Measurements from ENCODE around the gene PAAF1.
A peak's percentile ranks its signal among the peaks of the same experiment; 100 is the strongest.
"Not testable (repeated sequence)": the region's sequence is repeated elsewhere in the genome, so short reads cannot be mapped to it uniquely, and the experiment has no call there.

Gene PAAF1, protein sequence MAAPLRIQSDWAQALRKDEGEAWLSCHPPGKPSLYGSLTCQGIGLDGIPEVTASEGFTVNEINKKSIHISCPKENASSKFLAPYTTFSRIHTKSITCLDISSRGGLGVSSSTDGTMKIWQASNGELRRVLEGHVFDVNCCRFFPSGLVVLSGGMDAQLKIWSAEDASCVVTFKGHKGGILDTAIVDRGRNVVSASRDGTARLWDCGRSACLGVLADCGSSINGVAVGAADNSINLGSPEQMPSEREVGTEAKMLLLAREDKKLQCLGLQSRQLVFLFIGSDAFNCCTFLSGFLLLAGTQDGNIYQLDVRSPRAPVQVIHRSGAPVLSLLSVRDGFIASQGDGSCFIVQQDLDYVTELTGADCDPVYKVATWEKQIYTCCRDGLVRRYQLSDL

DNA sequence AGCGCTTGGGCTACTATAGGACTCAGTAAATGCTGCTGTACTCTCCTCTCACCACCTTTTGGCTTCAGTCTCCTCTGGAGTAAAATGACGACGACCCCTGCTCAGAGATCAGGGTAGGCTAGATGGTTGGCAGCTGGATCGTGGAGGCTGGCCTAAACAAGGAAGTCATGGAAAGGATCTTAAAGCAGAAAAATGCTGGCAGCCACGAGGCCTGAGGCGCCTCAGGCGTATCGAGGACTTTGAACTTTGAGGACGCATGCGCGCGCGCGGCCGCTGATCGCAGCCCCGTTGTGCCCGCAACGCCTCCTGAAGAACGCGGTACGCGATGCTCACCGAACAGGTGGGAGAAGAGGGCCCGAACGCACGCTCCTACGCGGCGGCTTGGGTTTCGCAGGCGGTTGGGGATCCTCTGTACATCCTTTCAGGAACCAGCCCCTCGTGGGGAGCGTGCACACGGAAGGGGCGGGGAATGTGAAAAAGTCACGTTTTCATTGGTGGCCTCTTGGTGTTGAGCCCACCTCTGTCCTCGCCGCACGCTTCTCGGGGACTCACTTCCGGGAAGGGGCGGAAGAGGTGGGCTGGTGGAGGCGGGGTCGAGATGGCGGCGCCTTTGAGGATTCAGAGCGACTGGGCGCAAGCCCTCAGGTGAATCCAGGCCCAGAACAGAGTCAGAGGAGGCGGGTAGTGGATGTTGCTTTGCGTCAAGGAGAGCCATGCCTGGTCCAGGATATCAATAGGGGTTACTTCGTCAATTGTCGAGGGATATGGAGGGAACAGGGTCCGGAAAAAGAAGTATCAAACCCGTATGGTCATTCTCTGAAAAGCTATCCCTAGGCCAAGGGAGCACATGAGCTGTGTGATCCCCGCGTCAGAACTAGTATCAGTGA, at the start of gene PAAF1, which contains the start of gene COA4:
TSS of gene PAAF1 (plus strand) at position 576 of the 887 bp plus-strand sequence. CDS start at position 599, 23 bp downstream.
TSS of gene COA4 (minus strand) at position 423 of the 887 bp plus-strand sequence. CDS start 3,468 bp downstream, outside the sequence.
- DNase-seq = peak; percentile 100

DNA sequence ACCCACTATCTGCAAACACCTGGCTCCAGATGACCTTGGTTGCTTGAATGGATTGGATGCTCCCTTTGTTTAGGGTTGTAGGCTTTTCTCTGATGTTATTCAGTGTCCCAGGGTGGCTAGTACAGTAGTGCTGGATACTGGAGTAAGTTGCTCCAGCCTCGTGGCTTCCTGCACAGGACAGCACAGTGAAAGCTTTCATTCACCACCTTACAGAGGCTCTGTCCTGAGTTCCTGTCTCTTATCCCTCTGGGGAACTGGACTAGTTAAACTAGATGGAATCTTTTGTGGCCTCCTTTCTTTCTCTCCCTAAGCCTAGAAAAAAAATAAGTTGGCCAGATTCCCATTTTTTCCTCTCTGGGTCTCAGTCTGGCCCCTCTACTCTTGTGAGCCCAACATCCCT, 46.5 kb upstream of the PAAF1 start:
- no peak for DNase-seq

DNA sequence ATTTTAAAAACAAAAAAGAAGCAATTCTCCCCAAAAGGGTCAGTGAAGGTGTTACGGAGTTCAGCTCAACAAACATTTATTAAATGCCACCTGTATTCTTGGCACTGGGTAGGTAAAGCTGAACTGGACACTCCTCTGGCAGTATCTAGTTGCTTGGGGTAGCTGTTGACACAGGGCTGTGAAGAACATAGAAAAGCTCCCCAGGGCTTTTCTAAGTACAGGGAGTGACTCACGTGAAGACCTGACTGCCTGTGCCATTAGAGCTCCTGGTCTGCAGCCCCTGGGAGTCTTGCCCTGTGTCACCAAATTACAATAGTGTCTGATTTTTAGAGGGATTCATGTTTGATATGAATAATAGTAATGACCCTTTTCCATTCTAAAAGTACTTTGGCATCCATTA, 43.7 kb upstream of the PAAF1 start:
- DNase-seq = peak; percentile 83

DNA sequence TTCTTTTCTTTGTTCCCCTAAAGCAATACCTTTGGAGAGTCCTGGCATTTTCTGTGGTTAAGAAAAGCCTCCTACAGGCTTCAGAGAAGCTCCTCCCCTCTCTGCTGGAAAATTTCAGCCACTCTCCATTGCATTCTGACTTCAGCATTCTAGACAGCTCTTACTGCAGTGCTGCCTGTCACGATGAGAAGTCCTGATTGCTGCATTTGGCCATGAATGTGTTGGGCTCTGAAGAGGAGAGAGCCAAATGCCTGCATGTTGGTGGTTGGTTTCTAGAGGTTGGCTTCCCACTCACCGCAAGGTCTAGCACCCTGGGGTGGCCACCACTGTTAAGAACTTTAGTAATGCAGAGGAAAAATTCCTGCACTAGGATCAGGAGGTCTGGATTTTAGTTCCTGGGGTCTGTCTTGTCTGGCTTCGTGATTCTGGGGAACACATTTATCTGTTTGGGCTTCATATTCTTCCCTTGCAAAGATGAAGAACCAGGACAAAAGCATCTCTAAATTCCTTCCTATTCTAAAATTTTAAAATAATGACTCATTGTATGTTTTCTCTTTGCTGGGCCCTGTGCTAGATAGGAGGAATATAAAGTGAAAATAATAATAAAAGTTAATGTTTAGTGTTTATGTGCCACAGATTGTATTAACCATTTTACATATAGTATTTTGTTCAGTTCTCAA, 38.2 kb upstream of the PAAF1 start:
- no peak for DNase-seq

DNA sequence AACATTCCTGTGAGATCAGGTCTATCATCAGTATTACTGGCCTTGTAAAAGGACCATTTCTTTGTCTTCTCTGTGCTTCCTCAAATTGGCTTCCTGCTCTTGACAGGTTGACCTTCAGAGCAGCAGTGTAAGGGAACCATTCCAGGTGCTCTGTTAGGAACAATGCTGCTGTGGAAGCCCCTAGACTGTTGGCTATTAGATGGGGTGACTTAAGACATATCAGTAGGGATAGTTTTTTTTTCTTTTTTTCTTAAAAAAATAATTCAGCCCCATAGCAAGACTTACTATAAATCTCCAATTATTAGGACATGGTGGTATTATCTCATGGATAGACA, 37.7 kb upstream of the PAAF1 start:
- no peak for DNase-seq

DNA sequence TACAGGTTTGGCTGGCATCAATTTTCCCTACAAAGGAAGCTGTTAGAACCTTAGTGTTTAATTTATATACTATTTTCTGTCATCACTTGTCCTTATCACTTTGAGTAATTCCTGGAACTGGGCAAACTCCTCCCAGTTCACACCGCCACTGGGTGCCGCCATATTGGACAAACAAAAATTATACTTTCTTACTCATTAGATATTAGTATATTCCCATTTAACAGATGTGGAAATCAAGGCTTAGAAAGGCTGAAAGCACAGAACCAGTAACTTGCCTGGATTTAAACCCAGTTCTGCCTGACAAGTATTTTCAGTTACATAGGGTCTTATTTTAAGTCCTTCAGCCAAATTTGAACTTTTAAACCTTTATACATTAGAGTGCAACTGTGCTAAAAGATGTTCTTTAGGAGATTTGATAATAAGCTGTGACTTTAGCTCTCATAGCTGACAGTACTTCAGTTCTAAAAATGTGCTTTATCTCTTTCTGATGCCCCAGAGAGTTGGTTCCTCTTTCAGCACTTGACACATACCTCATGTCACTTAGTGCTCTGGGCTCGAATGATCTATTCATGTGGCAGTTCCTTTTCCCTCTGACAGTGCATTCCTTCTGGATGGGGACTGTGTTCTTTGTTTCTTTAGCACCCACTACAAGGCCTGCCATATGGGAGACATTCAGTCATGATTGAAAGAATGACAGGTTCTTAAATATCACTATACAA, 25.6 kb upstream of the PAAF1 start:
- no peak for DNase-seq

DNA sequence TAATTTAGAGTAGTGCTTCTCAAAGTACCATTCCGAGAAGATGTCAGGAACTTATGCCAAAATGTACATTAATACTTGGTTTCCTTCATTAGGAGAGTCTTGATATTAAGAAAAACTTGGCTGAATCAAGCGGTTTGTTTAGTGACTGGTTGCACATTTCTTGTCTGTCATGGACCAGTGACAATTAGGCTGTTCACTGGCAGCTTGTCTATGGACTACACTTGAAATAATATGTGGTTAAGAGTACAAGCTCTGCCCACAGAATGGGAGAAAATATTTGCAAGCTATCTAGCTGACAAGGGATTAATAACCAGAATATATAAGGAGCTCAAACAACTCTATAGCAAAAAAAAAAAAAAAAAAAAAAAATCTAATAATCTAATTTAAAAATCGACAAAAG, 24.8 kb upstream of the PAAF1 start:
- no peak for DNase-seq

DNA sequence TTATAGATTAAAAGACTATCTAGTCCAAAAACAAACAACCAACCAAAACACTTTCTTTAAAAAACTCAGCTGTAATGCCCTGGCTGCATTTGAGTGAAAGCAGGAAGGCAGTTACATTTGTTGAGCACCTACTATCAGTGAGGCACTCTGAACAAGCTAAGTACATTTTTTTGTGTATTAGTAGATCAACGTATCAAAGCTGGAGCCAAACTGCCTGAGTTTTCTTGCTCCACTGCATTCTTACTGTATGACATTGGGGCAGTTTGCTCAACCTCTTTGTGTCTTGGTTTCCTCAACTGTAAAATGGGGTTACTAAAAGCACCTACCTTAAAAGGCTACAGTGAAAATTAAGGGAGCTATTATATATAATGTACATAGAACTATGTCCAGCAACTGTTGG, 22.1 kb upstream of the PAAF1 start:
- no peak for DNase-seq

DNA sequence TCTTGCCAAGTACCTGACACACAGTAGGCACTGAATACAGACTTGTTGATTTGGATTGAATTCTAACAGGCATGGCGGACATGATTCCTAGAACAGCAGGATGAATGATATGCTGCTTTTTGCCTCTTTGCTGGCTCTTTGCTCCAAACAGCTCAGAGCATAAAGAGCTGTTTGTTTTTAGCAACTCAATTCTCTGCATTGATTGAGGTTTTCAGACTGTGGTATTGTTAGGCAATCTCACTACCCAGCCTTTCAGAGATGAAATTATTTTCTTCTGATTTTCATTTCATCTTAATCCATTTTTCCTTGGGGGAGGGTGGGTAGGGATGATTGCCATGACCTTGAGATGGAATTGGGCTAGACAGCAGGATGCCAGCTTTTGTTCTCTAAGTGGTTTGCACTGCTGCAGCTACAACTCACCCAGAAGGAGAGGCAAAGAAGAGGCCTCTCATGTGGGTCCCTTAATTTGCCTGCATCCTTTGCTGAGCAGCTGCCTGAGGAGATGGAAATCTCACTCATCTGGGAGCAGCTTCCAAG, 20.7 kb upstream of the PAAF1 start:
- DNase-seq = peak; percentile 53

DNA sequence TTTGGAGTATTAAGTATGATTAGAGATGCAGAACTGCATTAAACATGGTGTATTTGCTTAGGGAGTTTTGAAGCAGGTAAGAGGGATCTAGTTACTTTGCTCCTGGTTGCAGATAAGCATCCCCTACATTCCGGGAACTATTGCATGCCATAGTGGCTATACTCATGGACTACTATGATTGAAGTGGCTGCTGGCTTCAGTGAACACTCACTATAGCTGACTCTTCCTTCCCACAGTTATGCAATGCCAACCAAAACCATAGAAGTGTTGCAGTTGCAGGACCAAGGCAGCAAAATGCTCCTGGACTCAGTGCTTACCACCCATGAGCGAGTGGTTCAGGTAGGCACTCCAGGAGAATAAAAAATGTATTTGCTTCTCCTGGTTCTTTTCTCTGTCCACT, 17.1 kb upstream of the PAAF1 start:
- DNase-seq = no peak

DNA sequence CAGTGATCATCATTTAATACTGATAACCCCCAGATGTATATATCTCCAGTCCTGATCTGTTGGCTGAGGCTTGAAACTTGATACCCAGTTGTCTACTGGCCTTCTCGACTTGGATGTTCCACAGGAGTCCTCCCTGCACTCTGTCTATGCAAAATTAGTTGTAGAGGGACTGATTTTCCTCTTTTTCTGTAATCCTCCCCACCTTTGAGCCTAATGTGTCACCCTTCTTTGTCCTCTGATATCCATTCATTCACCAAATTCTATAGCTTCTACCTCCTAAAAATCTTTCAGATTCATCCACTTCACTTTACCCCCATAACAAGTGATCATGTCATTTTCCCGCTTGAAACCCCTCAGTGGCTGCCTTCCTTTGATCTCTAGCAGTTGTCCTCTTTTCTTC, 16.6 kb upstream of the PAAF1 start:
- DNase-seq = no peak

DNA sequence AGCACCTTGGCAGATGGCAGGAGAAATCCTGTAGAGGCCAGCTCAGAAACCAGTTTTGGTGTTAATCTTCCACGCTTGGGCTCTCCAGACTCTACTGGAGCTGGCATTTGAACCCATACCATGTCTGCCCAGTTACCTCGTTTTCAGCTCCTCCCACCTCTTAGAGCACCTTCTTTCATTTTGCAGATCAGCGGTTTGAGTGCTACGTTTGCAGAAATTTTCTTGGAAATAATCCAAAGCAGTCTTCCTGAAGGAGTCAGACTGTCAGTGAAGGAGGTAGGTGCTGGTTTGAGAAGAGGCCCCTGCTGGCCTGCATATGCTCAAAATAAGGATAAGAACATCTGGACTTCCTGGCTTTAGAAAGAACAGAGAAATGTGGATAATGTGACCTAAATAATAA, 13.8 kb upstream of the PAAF1 start:
- no peak for DNase-seq

DNA sequence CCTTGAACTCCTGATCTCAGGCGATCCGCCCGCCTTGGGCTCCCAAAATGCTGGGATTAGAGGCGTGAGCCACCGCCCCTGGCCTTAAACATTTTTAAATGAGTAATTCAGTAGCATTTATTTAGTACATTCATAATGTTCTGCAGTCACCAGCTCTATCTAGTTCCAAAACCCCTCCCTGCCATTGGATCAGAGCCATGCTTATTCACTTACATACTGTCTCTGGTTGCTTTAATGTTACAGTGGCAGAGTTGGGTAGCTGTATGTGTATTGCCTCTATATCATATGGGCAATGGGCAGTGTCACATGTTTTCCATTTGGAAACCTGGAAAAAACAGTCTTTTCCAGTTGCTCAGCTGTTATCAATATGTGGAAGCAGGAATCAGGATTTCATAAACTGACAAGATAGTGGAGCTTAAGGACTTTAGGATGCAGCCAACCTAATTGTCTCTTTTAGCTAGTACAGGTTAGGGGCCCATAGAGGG, 10.7 kb upstream of the PAAF1 start:
- no peak for DNase-seq

DNA sequence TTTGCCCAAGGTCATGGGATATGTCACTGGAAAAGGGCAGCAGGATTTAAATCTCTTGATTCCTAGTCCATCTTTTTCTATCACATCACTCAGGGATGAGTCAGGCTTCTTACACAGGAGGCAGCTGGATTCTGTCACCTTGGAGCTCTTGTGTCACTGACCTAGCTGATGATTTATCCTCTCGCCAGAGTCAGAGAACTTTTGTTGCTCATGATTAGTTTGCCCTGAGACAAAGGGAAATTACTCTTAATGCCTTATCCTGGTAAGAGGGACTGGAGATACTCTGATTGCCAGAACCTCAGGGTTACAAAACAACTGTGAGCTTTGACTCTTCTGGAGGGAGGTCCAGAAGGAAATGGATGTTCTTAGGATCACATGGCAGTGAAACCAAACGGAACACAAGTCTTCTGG, 10.2 kb upstream of the PAAF1 start:
- DNase-seq = peak; percentile 22

DNA sequence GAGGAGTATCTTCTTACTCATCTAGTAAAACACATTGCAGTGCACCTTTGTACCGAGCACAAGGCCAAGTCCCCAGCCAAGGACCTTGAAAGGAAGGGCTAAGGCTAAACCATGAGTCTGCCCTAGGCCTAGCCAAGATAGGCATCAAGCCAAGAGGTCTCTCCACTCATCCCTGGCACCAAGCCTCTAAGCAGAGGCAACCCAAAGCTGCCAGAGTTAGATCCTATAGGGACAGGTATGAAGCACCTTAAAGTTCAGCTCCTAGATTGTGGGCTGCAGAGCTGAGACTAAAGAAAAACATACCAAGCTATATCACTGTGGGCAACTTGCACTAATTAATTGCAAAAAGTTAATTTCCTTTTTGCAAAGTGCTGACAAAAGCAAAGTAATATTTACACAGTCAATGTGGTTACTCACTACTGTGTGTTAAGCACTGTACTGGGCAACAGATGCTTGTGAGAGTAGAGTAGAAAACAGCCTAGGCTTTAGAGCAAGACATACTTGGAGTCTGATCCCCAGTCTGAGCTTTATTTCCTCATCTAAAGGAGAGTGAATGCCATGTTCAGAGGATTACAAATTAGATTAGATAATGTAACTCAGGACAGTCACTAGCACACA, 7.4 kb upstream of the PAAF1 start:
- no peak for DNase-seq

DNA sequence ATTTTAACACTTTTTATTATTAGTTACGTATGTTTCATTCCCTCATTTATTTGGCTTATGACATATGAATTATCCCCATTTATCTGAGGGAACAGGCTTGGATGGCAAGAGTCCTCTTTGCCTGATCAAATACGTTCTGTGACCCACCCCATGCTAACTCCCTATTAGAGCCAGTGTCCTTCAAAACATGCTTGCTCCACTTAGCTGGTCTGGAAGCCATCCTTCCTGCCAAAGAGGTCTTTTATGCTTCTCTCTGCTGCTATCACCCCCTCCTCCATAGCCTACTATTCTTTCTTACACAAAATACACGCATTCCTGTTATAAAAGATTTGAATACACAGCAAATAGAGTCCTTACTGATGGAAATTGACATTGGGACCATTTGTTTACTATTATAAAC, 6.5 kb upstream of the PAAF1 start:
- DNase-seq = no peak

DNA sequence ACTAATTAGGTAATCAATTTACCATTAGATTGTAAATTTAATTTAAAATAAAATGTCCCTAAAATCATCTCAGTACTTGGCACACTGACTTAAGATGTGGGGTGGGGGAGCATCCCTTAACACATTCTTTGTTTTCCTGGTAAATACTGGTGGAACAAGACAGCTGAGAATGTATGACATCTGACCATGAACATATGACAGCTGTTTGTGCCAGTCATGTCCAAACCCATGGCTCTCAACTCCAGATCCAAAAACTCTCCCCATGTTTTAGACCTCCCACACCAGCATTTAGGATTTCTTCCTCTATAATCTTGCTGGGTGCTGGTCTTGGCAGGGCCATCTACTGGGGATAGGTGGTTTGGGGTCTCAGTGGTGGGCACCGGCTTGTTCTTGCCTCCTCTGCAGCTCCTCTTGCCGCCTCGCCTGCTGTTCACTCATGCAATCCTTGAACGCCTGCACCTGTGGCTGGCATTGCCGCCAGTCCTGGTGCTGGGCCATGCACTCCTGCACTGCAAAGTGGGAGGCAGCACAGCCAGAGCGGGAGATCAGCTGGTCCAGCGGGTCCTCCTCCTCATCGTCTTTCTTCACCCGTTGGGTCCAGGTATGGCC, 3.9 kb upstream of the PAAF1 start:
- no peak for DNase-seq

DNA sequence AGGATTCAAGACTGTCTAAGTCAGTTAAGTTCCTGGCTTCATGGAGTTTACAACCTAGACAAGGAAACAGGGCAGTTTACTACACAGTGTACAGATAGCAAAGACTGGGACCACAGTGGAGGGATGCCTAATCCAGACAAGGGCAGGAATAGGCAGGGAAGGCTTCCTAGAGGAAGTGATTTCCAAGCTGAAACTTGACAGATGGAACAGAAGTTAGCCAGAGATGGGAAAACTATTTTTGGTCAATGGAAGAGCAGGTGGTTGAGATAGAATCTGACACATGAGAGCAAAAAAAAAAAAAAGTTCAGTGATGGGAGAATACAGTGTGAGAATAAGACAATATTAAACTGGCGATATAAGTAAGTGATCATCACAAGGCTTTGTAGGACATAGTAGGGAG, 1.4 kb upstream of the PAAF1 start:
- no peak for DNase-seq

DNA sequence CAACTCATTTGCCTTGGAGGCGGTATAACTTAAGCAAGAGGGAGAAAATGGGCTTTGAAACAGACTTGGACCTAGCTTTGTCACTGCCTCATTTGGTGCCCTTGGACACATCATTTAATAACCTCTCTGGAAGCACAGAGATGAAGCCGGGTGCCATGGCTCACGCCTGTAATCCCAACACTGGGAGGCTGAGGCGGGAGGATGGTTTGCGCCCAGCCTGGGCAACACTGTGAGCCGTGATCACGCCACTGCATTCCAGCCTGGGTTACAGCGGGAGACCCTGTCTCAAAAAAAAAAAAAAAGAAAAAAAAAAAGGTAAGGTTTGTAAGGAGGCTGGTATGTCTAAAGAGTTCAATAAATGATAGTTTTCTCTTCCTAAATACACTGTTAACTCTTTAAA, 959 bp upstream of the PAAF1 start:
- DNase-seq = peak; percentile 53

DNA sequence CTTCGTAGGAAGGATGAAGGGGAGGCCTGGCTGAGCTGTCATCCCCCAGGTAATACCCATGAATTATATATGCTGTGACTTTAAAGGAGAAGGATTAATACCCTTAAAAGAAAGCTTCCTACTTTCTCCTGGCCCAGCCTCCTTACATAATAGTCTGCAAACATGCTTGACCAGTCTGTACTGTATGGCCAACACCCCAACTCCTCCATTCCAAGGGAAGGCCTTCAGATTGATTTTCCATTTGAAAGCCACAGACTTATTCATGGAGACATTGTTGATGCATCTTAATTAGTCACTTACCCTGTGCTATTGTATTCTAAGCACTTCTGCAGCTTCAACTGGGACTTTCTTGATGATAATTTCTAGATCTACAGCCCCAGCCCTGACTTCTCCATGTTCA, 2.0 kb downstream of the PAAF1 start:
- DNase-seq = no peak

DNA sequence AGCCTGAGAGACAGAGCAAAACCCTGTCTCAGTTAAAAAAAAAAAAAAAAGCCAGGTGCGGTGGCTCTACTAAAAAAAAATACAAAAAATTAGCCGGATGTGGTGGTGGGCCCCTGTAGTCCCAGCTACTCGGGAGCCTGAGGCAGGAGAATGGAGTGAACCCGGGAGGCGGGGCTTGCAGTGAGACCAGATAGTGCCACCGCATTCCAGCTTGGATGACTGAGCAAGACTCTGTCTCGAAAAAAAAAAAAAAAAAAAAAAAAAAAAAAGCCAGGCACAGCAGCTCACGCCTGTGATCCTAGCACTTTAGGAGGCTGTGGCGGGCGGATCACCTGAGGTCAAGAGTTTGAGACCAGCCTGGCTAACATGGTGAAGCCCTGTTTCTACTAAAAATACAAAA, 3.6 kb downstream of the PAAF1 start:
- DNase-seq = not testable (repeated sequence)

DNA sequence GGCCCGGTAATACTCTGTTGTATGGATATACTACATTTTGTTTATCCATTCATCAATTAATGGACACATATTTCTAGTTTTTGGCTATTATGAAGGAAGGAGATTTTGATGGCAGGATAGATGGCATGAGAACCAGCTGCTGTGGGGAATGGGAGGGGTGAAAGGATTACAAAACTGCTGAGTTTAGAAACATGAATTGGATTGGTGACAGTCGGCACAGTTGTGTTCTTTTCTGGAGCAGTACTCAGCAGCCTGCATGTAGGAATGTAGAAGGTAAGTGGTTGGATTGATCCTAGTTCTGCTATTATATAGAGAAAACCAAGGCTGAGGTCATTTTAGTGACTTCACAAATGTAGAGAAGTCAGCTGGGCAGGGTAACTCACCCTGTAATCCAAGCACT, 7.1 kb downstream of the PAAF1 start:
- no peak for DNase-seq
